H4 (cell line): ENCODE data around the gene SUSD4. TPM values are rescaled to one million over a fixed set of nuclear protein-coding genes. Genes with fewer than 3 reads are reported as not detected.

Source experiments
- DNase-seq: peaks from one replicate; pipeline ENCODE4 v3.0.0-alpha.2; 2015; ENCODE audit warnings: low spot score
- total RNA-seq: library from RNA; depleted of rRNA; stranded (reverse); fragments of >200 nt; shearing (Covaris generic); gene quantifications from 2 replicates; pipeline ENCODE4 v1.2.3, GENCODE V29; 2014

Gene SUSD4
- total RNA-seq, 1 experiment from 2014 or later: 0.14 TPM

DNA sequence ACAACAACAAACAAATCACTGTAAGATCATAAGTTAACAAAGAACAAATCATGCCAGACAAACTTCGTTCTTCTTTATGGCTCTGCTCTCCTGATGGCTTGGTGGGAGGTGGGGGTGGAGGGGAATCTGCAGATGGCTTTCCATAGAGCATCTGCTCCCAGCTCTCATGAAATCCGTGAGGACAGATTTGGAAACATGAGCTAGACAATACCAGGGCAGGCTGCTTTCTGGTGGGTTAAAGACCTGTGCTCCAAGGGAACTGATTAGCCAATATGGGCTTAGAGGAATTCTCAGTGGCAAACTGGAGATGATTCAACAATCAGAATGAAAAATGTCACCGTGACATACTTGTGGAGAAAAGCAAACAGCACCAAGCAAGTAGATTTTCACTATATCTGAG lies 151.5 kb downstream of the SUSD4 start:
- DNase-seq: no peak

DNA sequence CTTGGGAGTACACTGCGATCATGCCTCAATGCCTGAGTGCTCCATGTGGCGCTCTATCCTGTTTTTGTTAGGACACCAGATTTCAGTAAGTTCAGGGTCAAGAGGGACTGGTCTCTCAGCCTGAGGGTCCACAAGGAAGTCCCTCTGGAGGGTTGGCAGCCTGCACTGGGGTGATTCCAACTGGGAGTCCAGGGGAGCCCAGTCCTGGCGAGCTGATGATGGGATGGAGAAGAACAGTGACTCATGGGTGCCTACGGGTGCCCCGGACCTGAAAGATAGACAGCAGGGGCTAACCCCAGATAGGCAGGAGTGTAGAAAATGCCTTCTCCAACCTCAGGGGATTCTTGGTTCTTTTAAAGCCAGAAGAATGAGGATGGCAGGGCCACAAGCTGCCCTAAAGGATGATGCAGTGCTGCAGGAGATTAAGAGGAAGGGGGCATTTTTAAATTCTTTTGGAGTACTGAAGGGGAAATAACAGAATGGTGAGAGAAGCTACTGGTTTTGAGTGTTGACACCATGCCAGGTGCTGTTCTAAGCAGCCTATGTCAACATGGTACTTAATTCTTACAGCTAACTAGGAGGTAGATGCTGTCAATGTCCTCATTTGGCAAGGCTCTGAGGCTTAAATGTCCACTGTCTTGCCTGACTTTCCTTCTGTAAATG lies 152.5 kb downstream of the SUSD4 start:
- no peak for DNase-seq

DNA sequence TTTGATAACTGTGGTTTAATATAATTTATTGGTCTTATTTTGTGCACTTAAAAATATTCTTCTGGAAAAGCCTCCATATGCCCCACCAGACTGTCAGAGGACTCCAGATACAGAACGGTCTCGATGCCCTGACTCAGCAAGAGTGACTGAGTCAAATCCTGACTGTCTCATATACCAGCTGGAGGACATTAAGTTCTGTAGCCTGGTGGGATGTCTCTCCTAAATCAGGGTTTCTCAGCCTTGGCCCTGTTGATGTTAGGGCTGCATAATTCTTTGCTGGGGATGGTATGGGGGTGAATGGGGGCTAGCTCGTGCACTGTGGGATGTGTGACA lies 153.2 kb downstream of the SUSD4 start:
- no peak for DNase-seq

DNA sequence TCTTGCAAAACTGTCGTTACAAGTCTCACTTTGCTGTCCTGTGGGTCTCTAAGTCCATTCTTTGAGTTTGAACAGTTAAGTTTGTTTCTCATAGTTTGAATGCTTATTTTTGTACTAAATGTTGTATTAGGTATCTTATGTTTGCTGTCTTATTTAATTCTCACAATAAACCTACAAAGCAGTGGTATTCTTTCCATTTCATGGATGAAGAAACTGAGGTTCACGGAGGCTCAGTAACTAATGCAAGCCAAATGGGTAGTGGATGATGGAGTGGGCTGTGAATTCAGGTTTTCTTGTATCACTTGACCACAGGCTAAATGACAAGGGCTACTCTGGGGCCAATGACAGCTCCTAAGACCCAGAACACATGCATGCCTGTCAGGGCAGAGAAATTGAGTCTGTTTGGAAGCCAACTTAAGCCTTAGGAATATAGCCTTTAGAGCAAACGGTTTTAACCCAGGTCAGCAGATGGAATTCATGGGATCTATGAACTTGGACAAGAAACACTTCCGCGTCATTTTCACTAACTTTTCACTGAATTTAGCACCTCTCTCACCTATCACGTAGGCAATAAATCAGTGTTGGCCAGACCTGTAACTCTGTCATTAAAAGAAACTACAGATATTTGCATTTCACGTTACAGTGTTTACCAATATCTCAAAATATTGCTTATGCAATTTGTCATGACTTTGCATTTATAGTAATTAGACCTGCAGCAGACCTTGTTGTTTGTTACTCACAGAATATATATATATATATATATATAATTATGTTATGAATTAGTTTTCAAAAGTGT lies 153.8 kb downstream of the SUSD4 start:
- DNase-seq: no peak

DNA sequence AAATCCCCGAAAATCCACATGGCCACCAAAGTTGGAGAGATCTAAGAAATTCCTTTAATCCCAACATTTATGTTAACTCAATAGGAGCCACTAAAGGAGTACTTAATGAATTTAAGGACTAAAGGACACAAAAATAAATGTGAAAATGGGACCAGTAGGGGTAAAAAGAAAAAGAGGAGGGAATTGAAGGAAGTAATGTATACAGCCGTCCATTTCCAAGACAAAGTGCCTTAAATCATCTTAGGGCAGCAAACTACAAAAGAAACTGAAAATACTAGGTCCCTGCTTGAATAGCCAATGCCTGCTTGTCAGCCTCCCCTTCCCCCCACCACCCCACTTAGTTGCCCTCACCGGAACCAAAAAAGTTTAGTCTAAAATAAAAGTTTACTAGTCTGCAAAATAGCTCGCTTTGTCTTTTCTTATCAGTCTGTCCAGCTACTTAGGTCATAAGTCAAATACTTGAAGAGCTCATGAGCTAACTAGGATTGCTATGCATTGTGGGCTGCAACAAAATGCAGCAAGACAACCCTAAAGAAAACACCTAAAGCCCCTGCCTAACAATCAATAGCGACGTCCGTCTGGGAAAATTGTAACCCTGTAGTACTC lies 154.6 kb downstream of the SUSD4 start:
- DNase-seq: no peak

DNA sequence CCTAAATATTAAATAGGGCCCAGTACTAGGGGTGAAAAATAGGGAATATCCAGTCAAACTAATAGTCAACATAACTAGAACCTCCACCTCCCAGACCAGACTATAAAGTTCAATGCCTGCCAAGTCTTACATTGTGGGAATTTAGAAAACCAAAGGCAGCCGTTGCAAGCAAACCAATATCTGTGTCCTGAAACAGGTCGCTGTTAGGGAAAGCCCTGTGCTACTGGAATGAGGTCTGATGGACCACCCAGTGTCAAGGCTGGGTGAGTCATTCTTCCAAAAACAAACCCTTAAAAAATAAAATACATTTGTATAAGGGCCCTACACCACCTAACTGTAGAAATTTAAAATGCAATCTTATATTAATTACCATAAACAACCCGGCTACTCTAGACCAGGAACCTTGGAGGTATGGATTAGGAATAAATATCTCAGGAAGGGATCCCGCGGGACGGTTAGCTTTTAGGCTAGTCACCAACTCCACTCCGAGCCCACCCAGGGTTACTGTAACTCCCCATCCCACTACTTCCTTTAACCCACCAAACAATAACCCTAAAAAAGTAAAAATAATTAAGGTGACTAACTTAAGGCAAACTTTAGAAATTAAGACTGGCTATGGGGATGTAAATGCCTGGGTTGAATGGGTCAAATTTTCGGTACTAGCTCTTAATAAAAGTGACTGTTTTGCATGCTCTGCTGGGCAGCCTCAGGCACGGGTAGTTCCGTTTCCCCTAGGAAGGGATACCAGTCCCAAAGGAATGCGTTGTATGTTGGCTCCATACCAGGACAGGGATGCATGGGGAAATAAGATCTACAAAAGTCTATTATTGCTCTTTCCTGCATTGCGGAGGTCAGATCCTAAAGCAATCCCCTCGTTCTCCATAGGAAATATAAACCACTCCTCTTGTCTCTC lies 155.6 kb downstream of the SUSD4 start:
- DNase-seq: no peak

DNA sequence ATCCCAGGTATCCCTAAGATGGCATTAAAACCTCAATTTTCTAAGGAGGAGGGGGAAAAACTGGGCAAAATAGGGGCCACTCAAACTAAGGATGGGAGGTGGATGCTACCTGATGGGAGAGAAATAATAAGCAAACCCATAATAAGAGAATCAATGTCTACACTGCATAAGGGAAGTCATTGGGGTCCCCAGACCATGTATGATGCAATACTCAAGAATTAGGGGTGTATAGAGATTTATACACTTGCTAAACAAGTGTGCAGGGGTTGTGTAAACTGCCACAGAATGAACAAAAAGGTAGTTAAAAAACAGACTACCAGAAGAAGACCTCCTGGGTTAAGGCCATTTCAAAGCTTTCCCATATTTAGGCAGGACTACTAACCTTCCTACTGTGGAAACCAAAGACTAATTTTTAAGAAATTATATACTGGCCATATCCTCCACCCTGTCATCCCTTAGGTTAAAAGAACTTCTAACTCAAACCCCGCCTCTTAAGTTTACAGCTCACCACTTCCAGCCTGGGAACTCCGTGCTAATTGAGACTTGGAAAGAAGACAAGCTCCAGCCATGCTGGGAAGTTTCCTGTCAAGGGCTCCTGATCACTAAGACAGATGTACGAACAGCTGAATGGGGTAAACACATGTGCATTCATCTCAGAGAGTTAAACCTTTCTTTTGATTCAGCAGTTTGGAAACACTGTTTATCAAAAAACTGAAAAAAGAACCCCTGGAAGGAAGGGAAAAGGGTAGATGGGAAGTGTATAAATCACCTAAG lies 156.5 kb downstream of the SUSD4 start:
- peak; percentile 43 for DNase-seq

DNA sequence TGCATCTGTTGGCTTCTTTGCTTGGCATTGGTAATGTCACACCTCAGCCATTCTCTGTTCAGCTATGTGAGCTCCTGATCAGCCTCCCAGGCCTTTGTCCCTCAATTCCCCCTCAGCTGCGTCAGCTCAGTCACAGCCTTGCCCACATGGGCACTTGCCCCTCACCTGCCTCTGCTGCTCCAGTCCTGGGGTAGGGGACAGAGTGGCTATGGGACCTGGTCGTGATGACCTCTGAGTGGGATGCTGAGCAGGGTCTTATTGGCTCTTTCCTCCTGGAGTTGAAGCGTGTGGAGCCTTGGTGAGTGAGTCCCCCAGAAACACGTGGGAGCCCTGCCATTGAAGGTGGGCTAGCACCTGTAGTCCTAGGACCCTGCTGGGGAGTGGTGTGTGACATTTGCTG lies 159.6 kb downstream of the SUSD4 start:
- DNase-seq: no peak

DNA sequence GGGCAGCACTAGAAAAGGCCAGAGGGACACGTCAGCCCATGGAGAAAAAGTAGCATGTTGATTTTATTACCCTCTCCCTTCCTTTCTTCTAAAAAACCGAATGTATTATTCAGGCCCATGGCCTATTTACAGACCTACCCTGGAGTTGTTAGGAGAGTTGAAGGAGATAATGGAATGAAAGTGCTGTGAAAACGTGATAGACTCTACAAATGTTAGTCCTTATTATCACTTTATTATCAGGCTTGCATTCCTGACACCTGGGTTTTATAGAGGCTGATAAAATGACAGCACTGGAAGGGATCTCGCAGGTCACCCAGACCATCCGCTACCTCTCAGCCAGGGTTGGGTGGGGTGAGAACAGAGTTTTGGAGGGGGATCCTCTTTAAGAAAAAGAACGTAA lies 160.3 kb downstream of the SUSD4 start:
- no peak for DNase-seq

DNA sequence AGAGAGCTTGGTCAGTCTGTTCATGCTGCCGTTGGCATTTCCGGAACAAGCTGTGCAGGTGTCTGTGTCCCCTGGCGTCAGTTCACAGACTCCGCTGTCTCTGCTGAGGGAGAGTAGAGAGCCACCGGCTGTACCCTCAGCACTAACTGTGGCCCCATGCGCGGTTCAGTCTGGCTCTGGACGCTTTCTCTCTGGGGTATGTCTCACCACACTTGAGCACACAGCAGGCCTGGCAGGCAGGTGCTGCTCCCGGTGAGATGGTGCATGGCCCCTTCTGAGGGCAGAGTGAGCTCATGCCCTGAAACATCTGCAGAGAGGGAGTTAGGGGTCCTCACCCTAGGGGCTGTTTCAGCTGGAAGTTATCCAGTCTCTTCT lies 161.0 kb downstream of the SUSD4 start:
- no peak for DNase-seq

DNA sequence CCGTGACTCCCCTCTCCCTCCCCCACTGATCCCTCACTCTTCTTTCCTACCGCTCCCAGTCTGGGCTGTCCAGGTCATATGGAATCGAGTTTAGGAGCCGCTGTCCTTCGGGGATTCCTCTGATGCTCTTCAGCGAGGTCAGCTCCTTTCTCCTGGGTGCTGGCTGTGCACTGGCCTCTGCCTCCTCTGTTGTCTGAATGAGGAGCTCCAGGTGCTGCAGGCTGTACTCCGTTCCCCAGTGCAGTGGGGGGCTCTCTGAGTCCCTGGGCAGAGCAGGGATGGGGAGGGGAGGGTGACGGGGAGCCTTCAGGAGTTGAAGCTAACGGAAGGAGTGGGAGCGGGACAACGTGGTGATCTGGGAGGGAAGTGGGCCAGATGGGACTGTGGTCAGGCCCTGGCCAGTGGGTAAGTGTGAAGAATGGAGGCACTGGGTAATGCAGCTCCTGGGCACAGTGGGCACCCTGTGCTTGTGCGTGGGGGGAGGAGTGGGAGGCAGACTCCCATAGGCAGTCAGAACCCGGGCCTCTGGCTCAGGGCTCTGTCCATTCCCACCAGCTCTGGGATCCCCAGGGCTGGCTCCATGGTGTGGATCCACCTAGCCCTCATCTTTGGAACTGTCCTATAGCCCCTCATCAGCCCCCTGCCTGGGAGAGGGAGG lies 161.5 kb downstream of the SUSD4 start:
- no peak for DNase-seq

DNA sequence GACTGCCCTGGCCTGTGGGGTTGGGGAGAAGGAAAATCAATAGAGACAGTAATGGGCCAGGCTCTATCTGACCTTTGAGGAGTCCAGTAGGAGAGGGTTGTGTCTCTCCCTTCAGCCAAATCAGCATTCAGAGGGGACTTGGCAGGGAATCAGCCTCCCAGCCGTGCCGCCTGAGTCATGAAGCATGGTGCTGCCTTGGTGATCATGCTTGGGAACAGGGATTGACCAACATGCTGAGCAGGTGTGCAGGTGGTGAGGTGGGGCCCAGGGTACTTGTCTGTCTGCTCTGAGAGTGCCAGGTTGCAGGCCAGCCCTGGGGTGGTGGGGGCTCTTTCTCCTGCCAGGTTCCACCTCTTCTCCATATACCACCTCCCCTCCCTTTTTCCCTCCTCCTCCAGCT lies 162.0 kb downstream of the SUSD4 start:
- no peak for DNase-seq

DNA sequence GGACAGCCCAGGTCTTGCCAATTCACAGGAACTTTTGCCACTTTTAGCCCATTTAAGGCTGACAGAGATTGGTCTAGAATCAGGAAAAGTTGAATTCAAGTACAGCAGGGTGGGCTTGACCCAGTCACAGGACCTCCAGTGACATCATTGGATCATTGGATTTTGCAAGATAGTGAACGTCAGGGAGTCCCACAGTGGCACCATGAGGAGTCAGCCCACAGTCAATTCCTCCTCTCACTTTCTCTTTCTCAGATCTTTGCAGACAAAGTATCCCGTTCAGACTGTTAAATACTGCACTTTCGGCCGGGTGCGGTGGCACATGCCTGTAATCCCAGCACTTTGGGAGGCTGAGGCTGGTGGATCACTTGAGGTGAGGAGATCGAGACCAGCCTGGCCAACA lies 163.1 kb downstream of the SUSD4 start:
- DNase-seq: no peak

DNA sequence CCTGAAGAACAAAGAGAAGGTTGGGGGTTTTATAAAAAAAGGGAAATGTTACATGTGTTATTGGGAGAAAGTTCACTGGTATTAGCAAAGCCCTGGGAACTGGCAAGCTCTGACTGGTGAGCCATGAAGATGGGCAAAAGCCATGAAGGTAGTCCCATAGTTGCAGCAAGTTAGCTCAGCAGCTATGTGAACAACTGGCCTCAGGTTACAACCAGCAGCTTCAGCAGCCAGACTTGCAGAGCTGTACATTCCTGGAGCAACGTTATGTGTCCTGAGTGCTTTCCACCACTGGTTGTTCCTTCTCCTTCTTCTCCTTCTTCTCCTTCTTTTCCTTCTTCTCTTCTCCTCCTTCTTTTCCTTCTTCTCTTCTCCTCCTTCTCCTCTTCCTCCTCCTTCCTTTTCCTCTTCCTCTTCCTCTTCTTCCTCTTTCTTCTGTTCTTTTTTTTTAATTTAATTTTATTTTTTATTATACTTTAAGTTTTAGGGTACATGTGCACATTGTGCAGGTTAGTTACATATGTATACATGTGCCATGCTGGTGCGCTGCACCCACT lies 164.8 kb downstream of the SUSD4 start:
- no peak for DNase-seq

DNA sequence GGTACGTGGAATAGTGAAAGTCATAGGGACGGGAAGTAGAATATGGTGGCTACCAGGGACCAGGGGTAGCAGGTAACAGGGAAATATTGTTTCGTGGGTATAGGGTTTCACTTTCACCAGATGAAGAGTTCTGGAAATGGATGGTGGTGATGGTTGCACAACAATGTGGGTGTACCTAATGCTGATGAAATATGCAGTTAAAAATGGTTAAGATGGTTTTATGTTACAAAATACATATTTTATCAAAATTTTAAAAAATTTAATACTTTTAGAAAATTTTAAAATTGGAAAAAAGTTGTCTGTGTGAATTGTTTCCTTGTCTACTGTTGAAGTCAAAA lies 165.4 kb downstream of the SUSD4 start:
- no peak for DNase-seq

DNA sequence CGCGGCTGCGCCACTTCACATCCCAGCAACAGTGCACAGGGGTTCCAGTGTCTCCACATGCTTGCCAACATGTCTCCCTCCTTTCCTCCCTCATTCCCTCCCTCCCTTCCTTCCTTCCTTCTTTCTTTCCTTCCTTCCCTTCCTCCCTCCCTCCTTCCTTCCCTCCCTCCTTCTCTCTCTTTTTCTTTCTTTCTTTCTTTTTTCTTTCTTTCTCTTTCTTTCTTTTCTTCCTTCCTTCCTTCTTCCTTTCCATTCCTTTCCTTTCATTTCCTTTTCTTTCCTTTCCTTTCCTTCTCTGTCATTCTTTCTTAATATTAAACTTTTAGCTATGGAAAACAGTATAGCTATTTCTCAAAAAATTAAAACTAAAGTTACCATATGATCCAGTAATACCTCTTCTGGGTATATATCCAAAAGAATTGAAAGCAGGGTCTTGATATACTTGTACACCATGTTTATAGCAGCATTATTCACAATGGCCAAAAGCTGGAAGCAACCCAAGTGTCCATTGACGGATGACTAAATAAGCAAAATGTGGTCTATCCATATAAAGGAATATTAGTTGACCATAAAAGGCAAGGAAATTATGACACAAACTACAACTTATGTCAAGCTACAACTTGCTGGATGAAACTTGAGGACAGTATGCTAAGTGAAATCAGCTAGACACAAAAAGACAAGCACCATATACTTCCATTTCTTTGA lies 165.9 kb downstream of the SUSD4 start:
- no peak for DNase-seq

DNA sequence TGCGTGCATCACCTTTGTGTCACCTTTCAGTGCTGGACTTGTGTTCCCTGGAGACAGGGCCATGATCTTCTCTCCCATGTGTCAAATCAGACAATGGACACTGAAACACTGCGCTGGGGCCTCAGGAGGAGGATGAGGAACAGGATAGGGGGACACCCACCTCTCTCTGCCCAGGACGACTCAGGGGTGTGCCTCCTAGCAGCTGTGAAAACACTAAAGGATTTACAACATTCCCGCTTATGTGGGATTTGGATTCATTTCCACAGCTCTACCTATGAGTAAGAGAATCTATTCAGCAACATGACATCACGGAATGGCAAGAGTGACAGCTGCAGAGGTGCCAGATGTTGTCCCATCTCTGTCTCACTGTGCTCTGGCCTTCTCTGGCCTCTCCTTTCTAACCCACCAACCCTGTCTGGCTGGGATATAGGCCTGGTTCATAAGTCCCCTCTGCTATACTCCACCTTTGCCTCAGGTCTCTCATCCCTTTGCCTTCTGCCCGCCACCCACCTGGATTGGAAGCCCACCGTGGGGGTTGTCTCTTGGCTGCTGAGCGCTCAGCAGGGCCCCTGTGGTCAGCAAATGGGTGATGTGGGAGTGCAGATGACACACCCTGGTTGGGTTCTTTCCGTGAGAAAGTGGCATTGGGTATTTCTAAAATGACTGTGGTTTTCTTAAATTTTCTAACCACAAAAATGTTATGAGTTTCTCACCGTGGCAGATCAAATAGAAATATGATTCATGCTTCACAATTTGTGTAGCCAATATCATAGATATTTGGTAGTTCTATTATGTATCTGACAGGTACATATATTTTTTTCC lies 173.9 kb downstream of the SUSD4 start:
- peak; percentile 61 for DNase-seq

DNA sequence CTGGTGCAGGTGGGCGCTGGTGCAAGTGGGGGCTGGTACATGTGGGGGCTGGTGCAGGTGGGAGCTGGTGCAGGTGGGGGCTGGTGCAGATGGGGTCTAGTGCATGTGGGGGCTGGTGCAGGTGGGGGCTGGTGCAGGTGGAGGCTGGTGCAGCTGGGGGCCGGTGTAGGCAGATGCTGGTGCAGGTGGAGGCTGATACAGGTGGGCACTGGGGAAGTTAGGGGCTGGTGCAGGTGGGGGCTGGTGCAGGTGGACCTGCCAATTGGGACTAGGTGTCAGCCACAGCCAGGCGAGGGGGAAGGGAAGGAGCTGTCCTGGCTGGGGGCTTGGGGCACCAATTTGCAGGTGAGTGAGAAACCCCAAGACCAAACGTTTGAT lies 174.5 kb downstream of the SUSD4 start:
- no peak for DNase-seq

DNA sequence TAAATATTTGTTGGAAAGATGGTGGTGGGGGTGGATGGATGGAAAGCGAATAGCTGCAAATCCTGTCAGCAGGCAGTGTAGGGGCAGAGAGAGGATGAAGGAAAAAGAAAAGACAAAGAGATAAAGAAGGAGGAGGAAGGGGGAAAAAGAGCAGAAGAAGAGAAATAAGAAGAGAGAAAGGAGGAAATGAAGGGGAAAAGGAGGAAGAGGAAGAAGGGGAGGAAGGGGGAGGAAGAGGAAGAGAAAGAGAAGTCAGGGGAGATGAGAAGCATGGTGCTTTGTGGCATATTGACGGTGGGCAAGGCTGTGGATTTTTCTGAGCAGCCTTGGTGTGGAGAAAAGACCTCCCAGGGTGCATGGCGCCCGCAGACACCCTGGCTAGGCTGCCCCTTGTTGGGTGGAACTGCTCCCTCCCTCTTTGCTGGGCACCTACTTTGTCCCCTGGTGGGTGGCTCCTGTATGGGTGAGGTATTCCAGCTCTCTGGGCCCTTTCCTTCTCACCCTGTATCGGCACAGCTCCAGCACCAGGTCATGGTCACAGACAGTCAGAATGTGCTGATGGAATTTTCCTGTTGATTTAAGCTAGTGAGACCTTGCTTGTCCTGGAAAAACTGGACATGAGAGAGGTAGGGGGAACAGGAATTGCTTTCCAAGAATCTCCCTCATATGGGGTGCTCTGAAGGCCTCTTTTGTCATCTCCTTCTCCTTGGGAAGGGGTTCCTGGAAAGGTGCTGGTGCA lies 175.2 kb downstream of the SUSD4 start:
- DNase-seq: no peak
